ENCODE data around the gene BAG5. TPM values are rescaled to one million over a fixed set of nuclear protein-coding genes. Genes with fewer than 3 reads are reported as not detected.
A peak's percentile ranks its signal among the peaks of the same experiment; 100 is the strongest.

The BAG5 gene
- total and polyA plus RNA-seq, 7 experiments from 2014 or later: 29.9 to 51.7 (median 36.8) TPM

DNA sequence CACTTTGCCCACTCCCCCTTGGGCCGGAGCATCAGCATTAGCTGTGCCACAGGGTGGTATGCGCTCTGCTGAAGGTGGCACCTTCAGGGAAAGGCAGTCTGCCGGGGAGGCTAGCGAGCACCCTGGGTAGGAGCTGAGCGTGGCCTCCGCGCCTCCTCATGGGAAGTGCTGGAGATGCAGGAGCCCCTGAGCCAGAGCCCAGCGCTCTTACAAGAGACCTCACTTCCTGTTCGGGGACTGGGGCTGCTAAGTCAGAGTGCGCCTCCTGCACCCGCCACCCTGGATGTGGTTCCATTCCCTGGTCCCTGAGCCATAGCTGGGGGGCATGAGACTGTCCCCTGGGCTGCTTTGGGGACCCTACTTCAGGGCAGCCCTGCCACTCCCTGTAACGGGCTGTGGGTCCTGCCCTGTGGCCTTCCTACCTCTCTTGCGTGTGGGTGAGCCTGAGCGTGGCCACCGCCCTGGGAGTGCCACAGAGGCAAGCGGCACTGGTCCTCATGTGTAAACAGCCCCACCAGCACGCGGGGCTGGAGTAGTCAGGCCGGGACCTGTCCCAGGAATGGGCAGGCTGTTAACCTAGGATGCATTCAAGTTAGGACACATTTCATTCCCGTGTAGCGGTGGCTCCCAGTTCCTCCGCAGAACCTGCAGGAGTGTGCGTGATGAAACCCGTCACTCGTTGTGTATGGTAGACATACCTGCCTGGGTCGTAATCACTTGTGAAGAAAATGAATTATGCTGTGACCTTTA, 19.7 kb upstream of the BAG5 start:
- DNase-seq: no peak
- no peak overlapping the region for H3K27ac Mint-ChIP-seq
- H3K9me3 ChIP-seq (ENCODE audit: control insufficient read depth in 2 of 3, low read length in 3 of 3): no peaks in the 10 kb centered on the region
- H3K36me3 ChIP-seq (ENCODE audit: control insufficient read depth in 2 of 3, insufficient read depth in 3 of 3, low read length in 3 of 3): peaks cover 0 to 32% (median 3%) of the 10 kb centered on the region in 3 experiments
- H3K4me1 ChIP-seq (ENCODE audit: control insufficient read depth in 2 of 2, insufficient read depth in 2 of 2, low read length in 2 of 2): no peaks in the 10 kb centered on the region
- H3K27me3 Mint-ChIP-seq: no peaks in the 10 kb centered on the region
- peaks cover 0 to 29% (median 6%) of the 10 kb centered on the region in 5 donors for H3K36me3 Mint-ChIP-seq
- no peak overlapping the region for H3K4me3 ChIP-seq (ENCODE audit: low read length)
- CTCF ChIA-PET: no interaction called here
- no peaks in the 10 kb centered on the region for H3K9me3 Mint-ChIP-seq
- ATAC-seq: no peak
- POLR2A ChIA-PET: interaction anchor here (0.6 kb wide), 1 partner anchor 32 kb away, joined by 4 read pairs; no protein-coding TSS in a partner anchor
- peaks cover 0 to 3% (median 0%) of the 10 kb centered on the region in 7 donors for H3K4me1 Mint-ChIP-seq
- no peak overlapping the region for H3K27ac ChIP-seq (ENCODE audit: low read depth, low read length)
- intact Hi-C loops (cut with micrococcal nuclease): no loop called here
- no peaks in the 10 kb centered on the region for H3K27me3 ChIP-seq (ENCODE audit: control insufficient read depth in 2 of 2, insufficient read depth in 2 of 2, low read length in 2 of 2)
- H3K4me3 Mint-ChIP-seq: no peak overlapping the region

DNA sequence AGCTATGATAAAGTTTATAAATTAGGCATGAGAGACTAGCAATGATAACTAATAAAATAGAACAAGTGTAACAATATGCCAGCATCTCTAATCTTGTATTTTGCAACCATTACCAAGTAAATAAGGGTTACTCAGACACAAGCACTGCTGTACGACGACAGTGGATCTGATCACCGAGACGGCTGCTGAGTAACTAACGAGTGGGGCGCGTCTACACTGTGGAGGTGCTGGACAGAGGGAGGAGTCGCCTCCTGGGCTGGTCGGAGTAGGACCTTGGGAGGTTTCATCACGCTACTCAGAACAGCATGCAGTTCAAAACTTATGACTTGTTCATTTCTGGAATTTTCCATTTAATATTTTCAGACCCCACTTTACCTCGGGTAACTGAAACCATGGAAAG, 18.7 kb upstream of the BAG5 start:
- no peak overlapping the region for H3K4me3 ChIP-seq (ENCODE audit: low read length)
- peaks cover 0 to 41% (median 3%) of the 10 kb centered on the region in 3 experiments for H3K36me3 ChIP-seq (ENCODE audit: control insufficient read depth in 2 of 3, insufficient read depth in 3 of 3, low read length in 3 of 3)
- no peaks in the 10 kb centered on the region for H3K4me1 ChIP-seq (ENCODE audit: control insufficient read depth in 2 of 2, insufficient read depth in 2 of 2, low read length in 2 of 2)
- intact Hi-C loops (cut with micrococcal nuclease): no loop called here
- Mint-ChIP-seq H3K27me3 (no peaks in the 10 kb centered on the region), H3K4me1 (peaks cover 0 to 3% (median 0%) of the 10 kb centered on the region in 7 donors), H3K4me3 (no peak overlapping the region), H3K36me3 (peaks cover 0 to 29% (median 5%) of the 10 kb centered on the region in 5 donors), H3K9me3 (no peaks in the 10 kb centered on the region), H3K27ac (no peak overlapping the region)
- H3K27me3 ChIP-seq (ENCODE audit: control insufficient read depth in 2 of 2, insufficient read depth in 2 of 2, low read length in 2 of 2): no peaks in the 10 kb centered on the region
- no peaks in the 10 kb centered on the region for H3K9me3 ChIP-seq (ENCODE audit: control insufficient read depth in 2 of 3, low read length in 3 of 3)
- ChIA-PET CTCF (no interaction called here), POLR2A (no interaction called here)
- no peak for DNase-seq
- no peak for ATAC-seq
- H3K27ac ChIP-seq (ENCODE audit: low read depth, low read length): no peak overlapping the region

DNA sequence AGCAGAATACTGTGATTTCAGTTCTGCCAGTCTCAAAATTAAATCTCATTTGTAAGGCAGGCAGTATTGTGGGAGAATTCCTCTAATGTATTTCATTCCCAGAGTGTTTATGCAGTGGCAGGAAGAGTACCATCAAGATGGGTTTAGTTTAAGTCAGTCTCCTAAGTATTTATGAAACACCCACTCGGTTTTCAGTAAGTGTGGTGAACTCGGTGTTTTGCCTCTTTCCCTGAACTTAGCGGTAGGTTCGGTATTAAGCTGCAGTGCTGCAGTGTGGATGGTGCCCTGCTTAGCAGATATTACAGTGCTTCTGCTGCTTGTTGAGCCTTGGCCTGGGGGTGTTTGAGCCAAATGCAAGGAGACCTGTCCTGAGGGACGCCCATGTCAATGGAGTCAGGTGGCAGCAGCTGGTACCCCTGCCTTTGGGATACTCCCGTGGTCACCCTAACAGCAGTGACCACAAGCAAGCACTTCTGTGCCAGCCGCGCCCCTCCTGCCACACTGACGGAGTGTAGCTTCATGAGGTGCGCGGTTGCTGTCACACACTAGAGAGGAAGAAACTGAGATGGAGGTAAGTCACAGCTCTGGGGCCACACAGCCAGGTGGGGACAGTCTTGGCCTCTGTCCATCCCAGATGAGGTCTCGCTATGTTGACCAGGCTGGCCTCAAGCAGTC, 16.1 kb upstream of the BAG5 start:
- H3K36me3 Mint-ChIP-seq: peaks cover 5 to 35% (median 11%) of the 10 kb centered on the region in 5 donors
- Histone ChIP-seq H3K9me3 (ENCODE audit: control insufficient read depth in 2 of 3, low read length in 3 of 3) (no peaks in the 10 kb centered on the region), H3K36me3 (ENCODE audit: control insufficient read depth in 2 of 3, insufficient read depth in 3 of 3, low read length in 3 of 3) (peaks cover 0 to 61% (median 3%) of the 10 kb centered on the region in 3 experiments), H3K4me1 (ENCODE audit: control insufficient read depth in 2 of 2, insufficient read depth in 2 of 2, low read length in 2 of 2) (no peaks in the 10 kb centered on the region), H3K4me3 (ENCODE audit: low read length) (no peak overlapping the region), H3K27me3 (ENCODE audit: control insufficient read depth in 2 of 2, insufficient read depth in 2 of 2, low read length in 2 of 2) (no peaks in the 10 kb centered on the region), H3K27ac (ENCODE audit: low read depth, low read length) (no peak overlapping the region)
- no peak overlapping the region for H3K27ac Mint-ChIP-seq
- no peaks in the 10 kb centered on the region for H3K27me3 Mint-ChIP-seq
- H3K4me1 Mint-ChIP-seq: no peaks in the 10 kb centered on the region
- ChIA-PET POLR2A (no interaction called here), CTCF (interaction anchor here (0.6 kb wide), 1 partner anchor 265 kb away, joined by 4 read pairs; no protein-coding TSS in a partner anchor)
- no peaks in the 10 kb centered on the region for H3K9me3 Mint-ChIP-seq
- H3K4me3 Mint-ChIP-seq: no peak overlapping the region
- ATAC-seq: no peak
- intact Hi-C loops (cut with micrococcal nuclease): no loop called here
- DNase-seq: no peak

DNA sequence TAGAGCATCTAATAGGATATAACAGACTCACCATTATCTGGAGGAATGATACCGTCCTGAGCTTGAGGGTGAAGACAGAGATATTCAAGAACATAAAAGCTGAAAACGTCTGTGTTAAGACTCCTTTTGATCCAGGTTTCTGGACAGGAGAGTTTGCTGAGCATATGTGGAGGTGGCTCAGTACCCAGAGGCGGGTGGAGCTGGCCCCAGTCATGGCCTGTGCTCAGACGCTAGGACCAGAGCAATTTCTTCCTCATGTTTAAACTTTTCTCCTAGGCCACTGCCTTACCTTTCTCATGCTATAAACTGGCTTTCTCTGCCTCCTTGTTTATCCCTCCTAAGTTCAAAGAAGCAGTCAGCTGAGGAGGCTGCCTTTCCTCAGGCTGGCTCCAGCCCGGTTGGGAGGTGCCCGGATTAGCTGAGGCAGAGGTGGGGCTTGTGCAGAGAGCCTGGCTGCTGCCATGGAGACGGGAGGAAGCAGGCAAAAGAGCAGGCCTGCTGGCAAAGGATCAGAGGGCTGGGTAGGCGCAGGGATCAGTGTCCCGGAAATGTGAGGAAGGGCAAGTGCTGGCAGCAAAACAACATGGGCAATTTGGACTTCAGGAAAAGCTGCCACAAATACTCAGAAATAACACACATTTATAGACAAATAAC, 14.0 kb upstream of the BAG5 start:
- Histone ChIP-seq H3K27me3 (ENCODE audit: control insufficient read depth in 2 of 2, insufficient read depth in 2 of 2, low read length in 2 of 2) (no peaks in the 10 kb centered on the region), H3K27ac (ENCODE audit: low read depth, low read length) (no peak overlapping the region), H3K4me1 (ENCODE audit: control insufficient read depth in 2 of 2, insufficient read depth in 2 of 2, low read length in 2 of 2) (no peaks in the 10 kb centered on the region), H3K36me3 (ENCODE audit: control insufficient read depth in 2 of 3, insufficient read depth in 3 of 3, low read length in 3 of 3) (peaks cover 0 to 55% (median 3%) of the 10 kb centered on the region in 3 experiments), H3K4me3 (ENCODE audit: low read length) (no peak overlapping the region), H3K9me3 (ENCODE audit: control insufficient read depth in 2 of 3, low read length in 3 of 3) (no peaks in the 10 kb centered on the region)
- CTCF ChIA-PET: interaction anchor here (0.8 kb wide), 1 partner anchor 1775 kb away, joined by 3 read pairs; no protein-coding TSS in a partner anchor
- Mint-ChIP-seq H3K36me3 (peaks cover 5 to 22% (median 11%) of the 10 kb centered on the region in 5 donors), H3K9me3 (no peaks in the 10 kb centered on the region), H3K4me1 (peaks cover 0 to 2% (median 0%) of the 10 kb centered on the region in 7 donors), H3K27ac (no peak overlapping the region), H3K27me3 (no peaks in the 10 kb centered on the region), H3K4me3 (no peak overlapping the region)
- POLR2A ChIA-PET: interaction anchor here (1.0 kb wide), 1 partner anchor 12 kb away, joined by 3 read pairs; no protein-coding TSS in a partner anchor
- no peak for ATAC-seq
- no peak for DNase-seq
- intact Hi-C loops (cut with micrococcal nuclease): no loop called here

DNA sequence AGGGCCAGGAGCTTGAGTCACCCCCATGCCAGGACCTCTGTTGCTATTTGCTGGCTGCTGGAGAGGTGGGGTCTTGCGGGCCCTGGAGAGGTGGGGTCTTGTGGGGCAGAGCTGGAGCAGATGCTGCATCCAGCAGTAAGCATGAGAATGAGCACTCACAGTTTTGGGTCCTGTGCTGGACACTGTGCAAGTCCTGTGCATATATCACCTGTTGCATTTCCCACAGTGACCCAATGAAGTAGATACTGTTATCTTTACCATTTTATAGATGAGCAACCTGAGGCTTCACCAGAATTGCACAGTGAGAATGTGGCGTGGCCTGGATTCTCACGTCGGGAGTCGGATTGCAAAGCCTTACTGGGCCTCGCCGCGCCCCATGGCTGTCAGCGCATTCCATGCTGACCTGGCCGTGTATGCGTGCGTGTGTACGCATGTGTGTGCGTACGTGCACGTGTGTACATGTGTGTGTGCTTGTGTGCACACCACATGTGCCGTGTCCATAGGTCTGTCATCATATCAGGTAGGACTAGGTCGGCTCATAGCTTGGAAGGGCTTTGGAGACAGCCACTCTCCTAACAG, 12.3 kb upstream of the BAG5 start:
- no peaks in the 10 kb centered on the region for H3K4me1 ChIP-seq (ENCODE audit: control insufficient read depth in 2 of 2, insufficient read depth in 2 of 2, low read length in 2 of 2)
- CTCF ChIA-PET: interaction anchor here (1.1 kb wide), 1 partner anchor 28 kb away, joined by 3 read pairs; no protein-coding TSS in a partner anchor
- H3K9me3 Mint-ChIP-seq: no peaks in the 10 kb centered on the region
- no peak for ATAC-seq
- peak overlapping the region in 2 of 9 donors; percentile 12 to 80 for H3K27ac Mint-ChIP-seq
- H3K4me3 ChIP-seq (ENCODE audit: low read length): no peak overlapping the region
- peaks cover 0 to 3% (median 0%) of the 10 kb centered on the region in 7 donors for H3K4me1 Mint-ChIP-seq
- intact Hi-C loops (cut with micrococcal nuclease): loop anchor here in 1 of 2 donors (5.0 kb wide), 2 partner anchors 233 to 503 kb away; no protein-coding TSS in a partner anchor
- no peak overlapping the region for H3K27ac ChIP-seq (ENCODE audit: low read depth, low read length)
- no peaks in the 10 kb centered on the region for H3K9me3 ChIP-seq (ENCODE audit: control insufficient read depth in 2 of 3, low read length in 3 of 3)
- H3K27me3 ChIP-seq (ENCODE audit: control insufficient read depth in 2 of 2, insufficient read depth in 2 of 2, low read length in 2 of 2): no peaks in the 10 kb centered on the region
- POLR2A ChIA-PET: interaction anchor here (1.1 kb wide), 1 partner anchor 33 kb away, joined by 3 read pairs; no protein-coding TSS in a partner anchor
- no peak for DNase-seq
- H3K36me3 Mint-ChIP-seq: peaks cover 5 to 17% (median 11%) of the 10 kb centered on the region in 5 donors
- peaks cover 0 to 48% (median 3%) of the 10 kb centered on the region in 3 experiments for H3K36me3 ChIP-seq (ENCODE audit: control insufficient read depth in 2 of 3, insufficient read depth in 3 of 3, low read length in 3 of 3)
- H3K4me3 Mint-ChIP-seq: no peak overlapping the region
- no peaks in the 10 kb centered on the region for H3K27me3 Mint-ChIP-seq

DNA sequence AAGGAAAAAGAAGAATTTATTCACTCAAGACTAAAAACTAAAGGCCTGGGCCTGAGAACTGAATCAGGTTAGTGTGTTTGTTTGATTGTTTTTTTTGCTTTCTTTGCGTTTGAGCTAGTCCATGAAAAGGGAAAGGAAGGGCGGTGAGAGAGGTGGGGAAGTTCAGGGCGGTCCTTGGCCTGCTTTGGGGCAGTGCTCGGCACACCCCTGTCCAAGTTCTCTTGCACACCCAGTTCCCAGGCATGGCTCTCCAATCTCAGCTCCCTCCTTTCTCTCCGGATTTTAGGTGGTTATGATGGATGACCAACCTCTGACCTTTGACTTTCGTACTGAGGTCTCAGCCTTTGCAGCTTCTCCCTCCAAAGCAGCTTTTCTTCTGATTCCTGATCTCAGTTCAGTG, 11.6 kb upstream of the BAG5 start:
- Mint-ChIP-seq H3K27me3 (no peaks in the 10 kb centered on the region), H3K4me1 (peaks cover 0 to 3% (median 0%) of the 10 kb centered on the region in 7 donors), H3K36me3 (peaks cover 5 to 17% (median 11%) of the 10 kb centered on the region in 5 donors), H3K27ac (no peak overlapping the region), H3K9me3 (no peaks in the 10 kb centered on the region), H3K4me3 (no peak overlapping the region)
- DNase-seq (no peak), ATAC-seq (no peak)
- POLR2A ChIA-PET: no interaction called here
- no peaks in the 10 kb centered on the region for H3K9me3 ChIP-seq (ENCODE audit: control insufficient read depth in 2 of 3, low read length in 3 of 3)
- no peak overlapping the region for H3K27ac ChIP-seq (ENCODE audit: low read depth, low read length)
- CTCF ChIA-PET: interaction anchor here (0.6 to 1.1 kb wide), 4 partner anchors 27 to 1066 kb away, joined by 3 to 7 read pairs (median 4); no protein-coding TSS in a partner anchor
- H3K4me1 ChIP-seq (ENCODE audit: control insufficient read depth in 2 of 2, insufficient read depth in 2 of 2, low read length in 2 of 2): no peaks in the 10 kb centered on the region
- H3K4me3 ChIP-seq (ENCODE audit: low read length): no peak overlapping the region
- peaks cover 0 to 48% (median 3%) of the 10 kb centered on the region in 3 experiments for H3K36me3 ChIP-seq (ENCODE audit: control insufficient read depth in 2 of 3, insufficient read depth in 3 of 3, low read length in 3 of 3)
- intact Hi-C loops (cut with micrococcal nuclease): loop anchor here in 1 of 2 donors (5.0 kb wide), 2 partner anchors 233 to 503 kb away; no protein-coding TSS in a partner anchor
- no peaks in the 10 kb centered on the region for H3K27me3 ChIP-seq (ENCODE audit: control insufficient read depth in 2 of 2, insufficient read depth in 2 of 2, low read length in 2 of 2)
